GM12878 (cell line): Measurements from ENCODE around the gene ANKRD11. TPM values are rescaled to one million over a fixed set of nuclear protein-coding genes. Genes with fewer than 3 reads are reported as not detected.

Source experiments
- ATAC-seq: fragments of 200-7000 bp; cut with Tn5 transposase; 3 replicates; pipeline ENCODE4 v1.9.1; 2020; ENCODE audit warnings: mild to moderate bottlenecking, moderate library complexity
- BruUV-seq: library from RNA; stranded (reverse); fragments of 400-500 nt; replicated peaks from 2 replicates; lab custom pipeline; 2021; lab: Mats Ljungman, UMichigan
- CTCF ChIA-PET: fragments of 300-600 bp; sonication (Branson Sonifier 250); formaldehyde crosslinking; extraction: SDS; loops from one replicate; lab custom pipeline; 2021; ENCODE audit warnings: inconsistent platforms; lab: Yijun Ruan, JAX
- POLR2A ChIA-PET: fragments of 350-600 bp; formaldehyde crosslinking; extraction: SDS; loops from one replicate; lab custom pipeline; 2021; ENCODE audit warnings: inconsistent platforms; lab: Charles Lee
- RAD21 ChIA-PET: fragments of 300-600 bp; sonication (Branson Sonifier 250); formaldehyde crosslinking; loops from one replicate; lab custom pipeline; 2023; ENCODE audit warnings: antibody characterized with exemption; ENCODE audit not compliant: unreplicated experiment; lab: Charles Lee
- SMC1A ChIA-PET: fragments of 300-600 bp; sonication (Branson Sonifier 250); formaldehyde crosslinking; loops from one replicate; lab custom pipeline; 2023; ENCODE audit not compliant: unreplicated experiment, uncharacterized antibody; lab: Charles Lee
- DNase-seq: peaks from one replicate; pipeline ENCODE4 v3.0.0-alpha.2; 2011; ENCODE audit warnings: low read depth, low spot score
- FAIRE-seq: peaks from 3 replicates; lab custom pipeline; 2011; peaks lifted over from hg19 to GRCh38; lab: Jason Lieb, UNC
- H2AFZ ChIP-seq: 2 replicates; pipeline ENCODE4 v1.6.0; 2011; ENCODE audit warnings: low read depth, low read length, control low read depth; ENCODE audit not compliant: control insufficient read depth
- H3K27ac ChIP-seq: 2 replicates; pipeline ENCODE4 v1.5.1; 2011; ENCODE audit warnings: control low read depth; ENCODE audit not compliant: control insufficient read depth, insufficient read depth
- H3K27me3 ChIP-seq, 2 experiments: replicated peaks in 1 of 2; 2 replicates each; pipeline versions ENCODE4 v1.6.0 to v1.6.1; 2011; ENCODE audit warnings: low read length in 1 of 2; ENCODE audit not compliant: control insufficient read depth in 2 of 2, insufficient read depth in 2 of 2
- H3K36me3 ChIP-seq, 2 experiments: 2 replicates each; pipeline ENCODE4 v1.5.1; 2011; ENCODE audit warnings: low read length in 1 of 2; ENCODE audit not compliant: control insufficient read depth in 2 of 2, insufficient read depth in 2 of 2
- H3K4me1 ChIP-seq: 2 replicates; pipeline ENCODE4 v1.6.1; 2011; ENCODE audit warnings: mild to moderate bottlenecking, low read length, moderate library complexity, mixed read lengths; ENCODE audit not compliant: control insufficient read depth, insufficient read depth
- H3K4me2 ChIP-seq: 2 replicates; pipeline ENCODE4 v1.6.0; 2011; ENCODE audit warnings: control low read depth; ENCODE audit not compliant: control insufficient read depth, insufficient read depth
- H3K4me3 ChIP-seq: fragments of 200-600 bp; sonication (generic); 2 replicates; pipeline ENCODE4 v1.5.1; 2016
- H3K79me2 ChIP-seq: 2 replicates; pipeline ENCODE4 v1.6.0; 2011; ENCODE audit warnings: low read length; ENCODE audit not compliant: control insufficient read depth, insufficient read depth
- H3K9ac ChIP-seq: 2 replicates; pipeline ENCODE4 v1.8.0; 2011; ENCODE audit warnings: low read length, control low read depth, mixed read lengths; ENCODE audit not compliant: control insufficient read depth, insufficient read depth
- H3K9me3 ChIP-seq: replicated peaks from 3 replicates; pipeline ENCODE4 v1.5.1; 2011; ENCODE audit warnings: mild to moderate bottlenecking, low read length; ENCODE audit not compliant: control insufficient read depth, insufficient read depth
- H4K20me1 ChIP-seq: 2 replicates; pipeline ENCODE4 v1.6.0; 2011; ENCODE audit not compliant: control insufficient read depth, insufficient read depth
- BRCA1 ChIP-seq: IDR thresholded peaks from 2 replicates; pipeline ENCODE4 v1.6.1; 2011; ENCODE audit warnings: low read depth, low read length, improper control_type of control experiment
- CHD2 ChIP-seq: IDR thresholded peaks from 2 replicates; pipeline ENCODE4 v1.6.1; 2011; ENCODE audit warnings: low read depth, low read length, improper control_type of control experiment, borderline replicate concordance
- CTCF ChIP-seq, 3 experiments: IDR thresholded peaks in 2 of 3; conservative IDR thresholded peaks in 1 of 3; 2 replicates each; pipeline ENCODE4 v1.5.1; 2011; ENCODE audit warnings: low read depth in 3 of 3, low read length in 3 of 3, mild to moderate bottlenecking in 3 of 3, control low read depth in 2 of 3, moderate library complexity in 2 of 3, inconsistent platforms in 1 of 3, mixed read lengths in 1 of 3; ENCODE audit not compliant: control insufficient read depth in 2 of 3, insufficient read depth in 1 of 3; ENCODE audit errors: extremely low read depth in 1 of 3
- E2F4 ChIP-seq: IDR thresholded peaks from 2 replicates; pipeline ENCODE4 v1.6.1; 2012; ENCODE audit warnings: low read depth, low read length, improper control_type of control experiment
- EGR1 ChIP-seq, 2 experiments: IDR thresholded peaks; 1 replicate in 1 of 2; 2 replicates in 1 of 2; pipeline ENCODE4 v1.6.1; 2011 to 2012; ENCODE audit warnings: low read depth in 2 of 2, low read length in 2 of 2, borderline replicate concordance in 1 of 2, mild to moderate bottlenecking in 1 of 2, moderate library complexity in 1 of 2
- FOS ChIP-seq: IDR thresholded peaks from 3 replicates; pipeline ENCODE4 v1.6.1; 2011; ENCODE audit warnings: borderline replicate concordance; ENCODE audit not compliant: insufficient read length; ENCODE audit errors: extremely low read depth
- KAT2A ChIP-seq: conservative IDR thresholded peaks from 2 replicates; pipeline ENCODE4 v1.6.1; 2011; ENCODE audit warnings: low read depth, low read length; ENCODE audit not compliant: control insufficient read depth
- MLLT1 ChIP-seq: fragments of 450-650 bp; IDR thresholded peaks from 2 replicates; pipeline ENCODE4 v1.6.1; 2016; ENCODE audit warnings: mild to moderate bottlenecking
- MTA2 ChIP-seq: fragments of 450-650 bp; IDR thresholded peaks from 2 replicates; pipeline ENCODE4 v1.6.1; 2016; ENCODE audit warnings: low read depth, mild to moderate bottlenecking, moderate library complexity
- NR2C1 ChIP-seq: fragments of 450-650 bp; IDR thresholded peaks from 2 replicates; pipeline ENCODE4 v1.6.1; 2017; ENCODE audit warnings: antibody characterized with exemption, mild to moderate bottlenecking, moderate library complexity
- PKNOX1 ChIP-seq: fragments of 450-650 bp; IDR thresholded peaks from 2 replicates; pipeline ENCODE4 v1.6.1; 2016; ENCODE audit warnings: mild to moderate bottlenecking
- POLR2A ChIP-seq: IDR thresholded peaks from 2 replicates; pipeline ENCODE4 v1.6.1; 2011; ENCODE audit warnings: low read depth, mild to moderate bottlenecking, low read length
- SMAD1 ChIP-seq: fragments of 450-650 bp; IDR thresholded peaks from 2 replicates; pipeline ENCODE4 v1.6.1; 2018; ENCODE audit warnings: mild to moderate bottlenecking, low read depth; ENCODE audit not compliant: partially characterized antibody
- USF2 ChIP-seq: IDR thresholded peaks from 2 replicates; pipeline ENCODE4 v1.6.1; 2011; ENCODE audit warnings: low read depth, low read length, improper control_type of control experiment, borderline replicate concordance
- WGBS: methylation state at CpG from one replicate; pipeline ENCODE4 v1.1.6; 2016; ENCODE audit warnings: low lambda C conversion rate; ENCODE audit not compliant: insufficient replicate concordance, insufficient coverage; ENCODE audit errors: missing lambda C conversion rate; 5-methylcytosine and 5-hydroxymethylcytosine counted together
- in situ Hi-C: fragments of 300-500 bp; cut with MboI; formaldehyde crosslinking; loops from 9 replicates; pipeline ENCODE4 v1.14.3; 2018; ENCODE audit warnings: mixed read lengths
- intact Hi-C: fragments of 100-400 bp; cut with micrococcal nuclease; formaldehyde crosslinking; loops from one replicate; pipeline ENCODE4 v1.14.2; 2022; ENCODE audit not compliant: unreplicated experiment
- polyA plus RNA-seq, 11 experiments: library from polyadenylated mRNA; depleted of rRNA in 4 of 11; unstranded in 6 of 11; stranded (reverse) in 5 of 11; fragments of >200 nt; fragmentation: Nextera tagmentation in 4 of 11; fragmentation: Illumina TruSeq in 1 of 11; extraction: Ambion mirVana in 4 of 11; extraction: Trizol in 1 of 11; gene quantifications; 1 replicate in 1 of 11; 2 replicates in 10 of 11; pipeline versions ENCODE4 v1.2.1 to v1.2.3, GENCODE V29; 2011 to 2016; ENCODE audit warnings: inconsistent platforms in 2 of 11, missing spikeins in 2 of 11, low read depth in 1 of 11
- total RNA-seq, 4 experiments: library from RNA; depleted of rRNA in 3 of 4; stranded (reverse); fragments of >200 nt in 3 of 4; fragmentation: Illumina TruSeq in 1 of 4; extraction: Trizol in 1 of 4; gene quantifications; 2 replicates each; pipeline versions ENCODE4 v1.2.1 to v1.2.3, GENCODE V29; 2013 to 2021
- TF ChIP-seq, protein P1 (sequence below): fragments of 450-650 bp; IDR thresholded peaks from 2 replicates; pipeline ENCODE4 v1.6.1; 2017; ENCODE audit warnings: mild to moderate bottlenecking

ANKRD11 gene
- total and polyA plus RNA-seq, 10 of the 15 experiments (the other 5 are each of a cell fraction or from before 2014, with no cell fraction given), result 5.1 to 103 (median 27.4) TPM

DNA sequence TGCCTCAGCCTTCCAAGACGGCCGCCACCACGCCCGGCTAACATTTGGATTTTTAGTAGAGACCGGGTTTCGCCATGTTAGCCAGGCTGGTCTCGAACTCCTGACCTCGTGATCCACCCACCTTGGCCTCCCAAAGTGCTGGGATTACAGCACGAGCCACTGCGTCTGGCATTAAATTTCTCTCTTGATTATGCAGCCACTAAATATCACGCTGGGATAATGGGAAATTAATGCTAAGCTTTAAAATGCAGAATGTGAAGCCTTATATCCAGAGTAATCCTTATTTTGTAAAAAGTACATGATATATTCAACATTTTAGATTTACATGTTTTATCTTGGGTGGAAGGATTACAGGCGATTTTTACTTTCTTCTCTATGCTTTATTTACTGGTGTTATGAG is 89.2 kb downstream of the ANKRD11 start:
- FAIRE-seq (no peak), ATAC-seq (no peak), DNase-seq (no peak)
- Histone ChIP-seq H3K9ac (no peak overlapping the region), H3K9me3 (no peaks in the 10 kb centered on the region), H3K4me3 (no peak overlapping the region), H2AFZ (no peak overlapping the region), H3K27ac (no peak overlapping the region), H3K27me3 (no peaks in the 10 kb centered on the region), H4K20me1 (peaks cover 30% of the 10 kb centered on the region), H3K4me2 (no peak overlapping the region), H3K36me3 (peaks cover 7 to 13% of the 10 kb centered on the region in 2 experiments; a peak in 3 of 4 replicates), H3K79me2 (peaks cover 82% of the 10 kb centered on the region), H3K4me1 (peaks cover 2% of the 10 kb centered on the region; the same call in 1 of the 2 replicates)
- CTCF ChIA-PET, result interaction anchor here (0.6 kb wide), 1 partner anchor 273 kb away, joined by 3 read pairs; no protein-coding TSS in a partner anchor
- RAD21 ChIA-PET, result no interaction called here
- whole genome bisulfite sequencing, result 84% methylated on average over 12 of the region's 12 CpGs
- in situ Hi-C loops, result no loop called here
- POLR2A ChIA-PET, result no interaction called here
- intact Hi-C loops, result no loop called here
- SMC1A ChIA-PET, result no interaction called here
- TSS peak; percentile 47 for BruUV-seq
- TF ChIP-seq NR2C1 (no peak), KAT2A (no peak), PKNOX1 (no peak), SMAD1 (no peak), BRCA1 (no peak), EGR1 (IDR thresholded peaks at IDR 0.05; ENCODE audit: borderline replicate concordance in 1 of 2, low read depth in 2 of 2, low read length in 2 of 2) (no peak), CHD2 (no peak), USF2 (no peak), POLR2A (no peak), MLLT1 (no peak), CTCF (IDR thresholded peaks at IDR 0.05 in 2 of 3, conservative IDR thresholded peaks at IDR 0.05 in 1 of 3; ENCODE audit: control insufficient read depth in 2 of 3, extremely low read depth in 1 of 3, insufficient read depth in 1 of 3, low read depth in 3 of 3, low read length in 3 of 3) (no peak), MTA2 (no peak), FOS (no peak), E2F4 (no peak)
- TF ChIP-seq, protein P1, sequence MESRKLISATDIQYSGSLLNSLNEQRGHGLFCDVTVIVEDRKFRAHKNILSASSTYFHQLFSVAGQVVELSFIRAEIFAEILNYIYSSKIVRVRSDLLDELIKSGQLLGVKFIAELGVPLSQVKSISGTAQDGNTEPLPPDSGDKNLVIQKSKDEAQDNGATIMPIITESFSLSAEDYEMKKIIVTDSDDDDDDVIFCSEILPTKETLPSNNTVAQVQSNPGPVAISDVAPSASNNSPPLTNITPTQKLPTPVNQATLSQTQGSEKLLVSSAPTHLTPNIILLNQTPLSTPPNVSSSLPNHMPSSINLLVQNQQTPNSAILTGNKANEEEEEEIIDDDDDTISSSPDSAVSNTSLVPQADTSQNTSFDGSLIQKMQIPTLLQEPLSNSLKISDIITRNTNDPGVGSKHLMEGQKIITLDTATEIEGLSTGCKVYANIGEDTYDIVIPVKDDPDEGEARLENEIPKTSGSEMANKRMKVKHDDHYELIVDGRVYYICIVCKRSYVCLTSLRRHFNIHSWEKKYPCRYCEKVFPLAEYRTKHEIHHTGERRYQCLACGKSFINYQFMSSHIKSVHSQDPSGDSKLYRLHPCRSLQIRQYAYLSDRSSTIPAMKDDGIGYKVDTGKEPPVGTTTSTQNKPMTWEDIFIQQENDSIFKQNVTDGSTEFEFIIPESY, result no peak
